Transverse colon (tissue), 4 donors: ENCODE results near the gene KRT7.

ENCODE experiments used
- CTCF ChIP-seq, 5 experiments: fragments of 200-600 bp in 3 of 5; fragments of 450-650 bp in 2 of 5; sonication (generic) in 3 of 5; IDR thresholded peaks; 1 replicate in 2 of 5; 2 replicates in 3 of 5; pipeline ENCODE4 v1.5.1; 2016 to 2017; ENCODE audit warnings: antibody characterized with exemption in 5 of 5, inconsistent platforms in 3 of 5, mild to moderate bottlenecking in 2 of 5, moderate library complexity in 1 of 5
- EP300 ChIP-seq: sonication (generic); formaldehyde crosslinking; IDR thresholded peaks from one replicate; pipeline ENCODE4 v1.6.1; 2017; ENCODE audit warnings: antibody characterized with exemption, low read depth
- POLR2A ChIP-seq: fragments of 450-650 bp; IDR thresholded peaks from one replicate; pipeline ENCODE4 v1.6.1; 2016; ENCODE audit warnings: antibody characterized with exemption, mild to moderate bottlenecking, moderate library complexity
- POLR2AphosphoS5 ChIP-seq, 3 donors: sonication (generic); formaldehyde crosslinking; IDR thresholded peaks; one replicate each; pipeline ENCODE4 v1.6.1; 2016; ENCODE audit warnings: antibody characterized with exemption in 3 of 3

GRCh38 chr12:52296572-52297215 is 63.7 kb downstream of the KRT7 start:
- TF ChIP-seq CTCF (IDR thresholded peaks at IDR 0.05) = no peak
- TF ChIP-seq POLR2A = no peak
- TF ChIP-seq EP300 = no peak
- no peak for TF ChIP-seq POLR2AphosphoS5 (IDR thresholded peaks at IDR 0.05)
